CD14-positive monocyte (primary cell): ENCODE results near the gene MACROD1. TPM values are rescaled to one million over a fixed set of nuclear protein-coding genes. Genes with fewer than 3 reads are reported as not detected.

Source experiments
- DNase-seq, 3 donors: peaks; one replicate each; pipeline ENCODE4 v3.0.0-alpha.2; 2011 to 2022
- H2AFZ ChIP-seq: 2 replicates; pipeline ENCODE4 v1.6.0; 2012; ENCODE audit warnings: mild to moderate bottlenecking, low read depth, low read length, inconsistent platforms; ENCODE audit not compliant: insufficient read depth, poor library complexity, severe bottlenecking
- H3K27ac ChIP-seq, 2 donors: 1 replicate in 1 of 2; 2 replicates in 1 of 2; pipeline ENCODE4 v1.5.1; 2012 to 2013; ENCODE audit warnings: low read length in 2 of 2, control low read depth in 1 of 2, inconsistent platforms in 1 of 2, low read depth in 1 of 2, mild to moderate bottlenecking in 1 of 2
- H3K27me3 ChIP-seq, 2 donors: one replicate each; pipeline versions ENCODE4 v1.6.0 to v1.6.1; 2011 to 2013; ENCODE audit warnings: low read length in 2 of 2; ENCODE audit not compliant: control insufficient read depth in 2 of 2, insufficient read depth in 2 of 2
- H3K36me3 ChIP-seq, 2 donors: replicated peaks in 1 of 2; 1 replicate in 1 of 2; 2 replicates in 1 of 2; pipeline versions ENCODE4 v1.5.1 to v1.6.1; 2012 to 2013; ENCODE audit warnings: low read length in 2 of 2, control low read depth in 1 of 2, inconsistent platforms in 1 of 2, mild to moderate bottlenecking in 1 of 2; ENCODE audit not compliant: insufficient read depth in 2 of 2, control insufficient read depth in 1 of 2
- H3K4me1 ChIP-seq, 2 donors: 1 replicate in 1 of 2; 2 replicates in 1 of 2; pipeline versions ENCODE4 v1.5.1 to v1.6.1; 2012 to 2013; ENCODE audit warnings: low read length in 2 of 2, control low read depth in 1 of 2, inconsistent platforms in 1 of 2, mild to moderate bottlenecking in 1 of 2, moderate library complexity in 1 of 2; ENCODE audit not compliant: insufficient read depth in 2 of 2, control insufficient read depth in 1 of 2
- H3K4me2 ChIP-seq: replicated peaks from 2 replicates; pipeline ENCODE3; 2012; ENCODE audit warnings: low read length, moderate library complexity, mild to moderate bottlenecking; ENCODE audit not compliant: poor library complexity, severe bottlenecking; ENCODE audit errors: extremely low read depth
- H3K4me3 ChIP-seq, 3 experiments: fragments of 200-600 bp in 1 of 3; sonication (generic) in 1 of 3; replicated peaks in 1 of 3; 1 replicate in 2 of 3; 2 replicates in 1 of 3; pipeline ENCODE4 v1.5.1; 2011 to 2013; ENCODE audit warnings: low read length in 3 of 3, mild to moderate bottlenecking in 3 of 3, control low read depth in 2 of 3, low read depth in 2 of 3, inconsistent platforms in 1 of 3, moderate library complexity in 1 of 3
- H3K79me2 ChIP-seq: 2 replicates; pipeline ENCODE4 v1.6.0; 2012; ENCODE audit warnings: mild to moderate bottlenecking, control low read depth, inconsistent platforms, low read length, moderate library complexity; ENCODE audit not compliant: insufficient read depth
- H3K9ac ChIP-seq: 2 replicates; pipeline ENCODE4 v1.6.0; 2017; ENCODE audit warnings: low read length, mild to moderate bottlenecking; ENCODE audit not compliant: insufficient read depth, poor library complexity, severe bottlenecking
- H3K9me3 ChIP-seq, 2 donors: replicated peaks in 1 of 2; 1 replicate in 1 of 2; 2 replicates in 1 of 2; pipeline versions ENCODE4 v1.5.1 to v1.6.1; 2012 to 2013; ENCODE audit warnings: low read length in 2 of 2, control low read depth in 1 of 2; ENCODE audit not compliant: control insufficient read depth in 1 of 2, insufficient read depth in 1 of 2
- H4K20me1 ChIP-seq: 2 replicates; pipeline ENCODE4 v1.6.0; 2012; ENCODE audit warnings: mild to moderate bottlenecking, low read length, control low read depth, moderate library complexity; ENCODE audit not compliant: insufficient read depth
- H3K27ac Mint-ChIP-seq, 7 donors: one replicate each; pipeline ENCODE4 v1.8.0; 2020; ENCODE audit warnings: mild to moderate bottlenecking in 7 of 7, mixed read lengths in 7 of 7, moderate library complexity in 6 of 7, inconsistent platforms in 2 of 7
- H3K27me3 Mint-ChIP-seq, 3 donors: one replicate each; pipeline ENCODE4 v1.8.0; 2021 to 2022; ENCODE audit warnings: low read depth in 3 of 3, mild to moderate bottlenecking in 3 of 3, mixed read lengths in 3 of 3, moderate library complexity in 3 of 3, inconsistent platforms in 1 of 3
- H3K36me3 Mint-ChIP-seq, 2 donors: one replicate each; pipeline ENCODE4 v1.8.0; 2020; ENCODE audit warnings: mixed read lengths in 2 of 2, inconsistent platforms in 1 of 2, mild to moderate bottlenecking in 1 of 2
- H3K4me1 Mint-ChIP-seq: one replicate; pipeline ENCODE4 v1.8.0; 2020; ENCODE audit warnings: mild to moderate bottlenecking, mixed read lengths
- H3K4me3 Mint-ChIP-seq, 2 donors: one replicate each; pipeline ENCODE4 v1.8.0; 2020; ENCODE audit warnings: mild to moderate bottlenecking in 2 of 2, mixed read lengths in 2 of 2, moderate library complexity in 1 of 2
- H3K9me3 Mint-ChIP-seq, 7 donors: one replicate each; pipeline ENCODE4 v1.8.0; 2020 to 2022; ENCODE audit warnings: mixed read lengths in 7 of 7, mild to moderate bottlenecking in 6 of 7, moderate library complexity in 6 of 7, inconsistent platforms in 2 of 7
- WGBS: methylation state at CpG from one replicate; pipeline ENCODE4 v1.1.5; 2013; ENCODE audit warnings: missing lambda C conversion rate; ENCODE audit not compliant: insufficient coverage; 5-methylcytosine and 5-hydroxymethylcytosine counted together
- intact Hi-C, 2 donors: fragments of 100-400 bp; cut with micrococcal nuclease; formaldehyde crosslinking; loops; one replicate each; pipeline versions ENCODE4 v1.15.0 to v1.15.1; 2023
- polyA plus RNA-seq, 3 donors: library from polyadenylated mRNA; depleted of rRNA in 1 of 3; unstranded in 2 of 3; stranded (reverse) in 1 of 3; fragments of 300-500 nt in 2 of 3; fragments of >200 nt in 1 of 3; fragmentation: Illumina TruSeq in 2 of 3; gene quantifications; 1 replicate in 2 of 3; 2 replicates in 1 of 3; pipeline ENCODE4 v1.2.3, GENCODE V29; 2012 to 2021
- TF ChIP-seq, protein P1 (sequence below): fragments of 200-600 bp; IDR thresholded peaks from one replicate; pipeline ENCODE4 v1.8.0; 2022; ENCODE audit warnings: antibody characterized with exemption, mild to moderate bottlenecking

MACROD1 gene
- polyA plus RNA-seq, 3 donors = 1.5 to 2.4 (median 2.2) TPM

DNA sequence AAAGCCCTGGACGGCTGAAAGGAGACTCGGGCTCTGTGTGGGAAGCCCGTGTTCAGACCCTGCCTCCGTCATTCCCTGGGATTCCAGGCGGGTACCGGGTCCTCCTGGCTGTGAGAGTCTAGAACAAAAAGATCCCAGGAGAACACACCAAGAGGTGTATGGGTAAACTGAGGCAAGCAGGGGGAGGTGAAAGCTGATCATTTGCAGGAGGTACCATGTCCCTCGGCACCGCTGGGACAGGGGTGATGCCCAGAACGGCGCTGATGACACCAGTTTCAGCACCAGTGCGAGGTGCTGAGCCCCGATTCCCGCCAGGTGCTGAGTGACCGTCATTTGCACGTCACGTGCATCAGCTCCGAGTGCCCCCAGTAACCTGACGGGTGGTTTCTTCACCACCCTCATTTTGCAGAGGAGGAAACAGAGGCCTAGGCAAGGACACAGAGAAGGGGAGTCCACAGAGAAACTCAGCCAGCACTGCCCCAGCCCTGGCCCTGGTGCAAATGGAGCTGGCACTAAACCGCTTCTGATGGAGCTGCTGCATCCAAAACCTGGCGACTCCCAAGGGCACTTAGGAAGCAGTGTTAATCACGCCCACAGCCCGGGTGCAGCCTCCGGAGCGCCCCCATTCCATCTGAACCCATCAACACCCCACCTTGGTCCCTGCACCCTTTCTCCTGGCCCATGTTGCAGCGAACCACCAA lies 16.8 kb downstream of the MACROD1 start:
- Mint-ChIP-seq H3K27ac (peak overlapping the region in 1 of 7 donors; percentile 50), H3K4me3 (no peak overlapping the region), H3K27me3 (peaks cover 1 to 6% (median 3%) of the 10 kb centered on the region in 3 donors), H3K36me3 (no peaks in the 10 kb centered on the region), H3K9me3 (no peaks in the 10 kb centered on the region), H3K4me1 (peaks cover 8% of the 10 kb centered on the region)
- Histone ChIP-seq H2AFZ (no peak overlapping the region), H3K36me3 (no peaks in the 10 kb centered on the region), H3K79me2 (no peaks in the 10 kb centered on the region), H3K4me1 (peaks cover 0 to 6% of the 10 kb centered on the region in 2 donors), H4K20me1 (no peaks in the 10 kb centered on the region), H3K4me3 (no peak overlapping the region), H3K4me2 (no peak overlapping the region), H3K27me3 (no peaks in the 10 kb centered on the region), H3K9me3 (no peaks in the 10 kb centered on the region), H3K9ac (no peak overlapping the region), H3K27ac (no peak overlapping the region)
- WGBS = 89% methylated on average over 25 of the region's 25 CpGs
- TF ChIP-seq, protein P1, sequence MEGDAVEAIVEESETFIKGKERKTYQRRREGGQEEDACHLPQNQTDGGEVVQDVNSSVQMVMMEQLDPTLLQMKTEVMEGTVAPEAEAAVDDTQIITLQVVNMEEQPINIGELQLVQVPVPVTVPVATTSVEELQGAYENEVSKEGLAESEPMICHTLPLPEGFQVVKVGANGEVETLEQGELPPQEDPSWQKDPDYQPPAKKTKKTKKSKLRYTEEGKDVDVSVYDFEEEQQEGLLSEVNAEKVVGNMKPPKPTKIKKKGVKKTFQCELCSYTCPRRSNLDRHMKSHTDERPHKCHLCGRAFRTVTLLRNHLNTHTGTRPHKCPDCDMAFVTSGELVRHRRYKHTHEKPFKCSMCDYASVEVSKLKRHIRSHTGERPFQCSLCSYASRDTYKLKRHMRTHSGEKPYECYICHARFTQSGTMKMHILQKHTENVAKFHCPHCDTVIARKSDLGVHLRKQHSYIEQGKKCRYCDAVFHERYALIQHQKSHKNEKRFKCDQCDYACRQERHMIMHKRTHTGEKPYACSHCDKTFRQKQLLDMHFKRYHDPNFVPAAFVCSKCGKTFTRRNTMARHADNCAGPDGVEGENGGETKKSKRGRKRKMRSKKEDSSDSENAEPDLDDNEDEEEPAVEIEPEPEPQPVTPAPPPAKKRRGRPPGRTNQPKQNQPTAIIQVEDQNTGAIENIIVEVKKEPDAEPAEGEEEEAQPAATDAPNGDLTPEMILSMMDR = peak; percentile 71
- intact Hi-C loops = loop anchor here (2.0 to 10.0 kb wide), 3 partner anchors 148 to 384 kb away; partner anchors contain the start of gene ZFTA (in 2 of the 2)
- no peak for DNase-seq

DNA sequence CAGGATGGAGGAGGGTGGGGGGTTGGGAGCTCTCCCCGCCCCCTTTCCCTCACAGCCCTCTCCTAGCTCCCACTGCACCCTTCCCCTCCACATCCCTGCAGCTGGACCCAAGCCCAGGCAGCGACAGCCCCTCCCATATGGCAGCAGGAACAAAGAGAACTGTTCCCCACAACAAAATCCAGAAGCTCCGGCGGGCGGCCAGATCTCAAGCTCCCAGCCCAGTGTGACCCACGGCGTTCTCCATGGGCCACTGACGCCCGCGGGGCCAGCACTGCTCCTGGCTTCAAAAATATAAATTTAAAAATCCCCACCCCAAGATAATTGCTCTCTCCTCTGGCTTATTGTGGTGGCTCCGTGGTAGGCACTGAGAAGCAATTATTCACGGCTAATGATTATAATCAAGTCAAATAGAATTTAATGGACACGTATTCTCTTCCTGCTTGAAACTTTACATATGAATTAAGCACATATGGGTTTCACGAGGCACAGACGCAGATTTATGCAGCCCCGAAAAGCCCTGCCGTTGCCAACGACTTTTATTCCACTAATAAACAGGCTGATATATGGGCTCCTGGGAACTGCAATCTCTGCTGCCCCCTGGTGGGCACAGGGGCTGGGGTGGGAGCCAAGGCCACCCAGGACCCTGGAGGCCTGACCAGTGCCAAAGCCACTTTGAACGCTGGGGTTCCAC lies 17.5 kb downstream of the MACROD1 start:
- Histone ChIP-seq H4K20me1 (no peaks in the 10 kb centered on the region), H3K4me3 (no peak overlapping the region), H3K9me3 (no peaks in the 10 kb centered on the region), H3K27me3 (no peaks in the 10 kb centered on the region), H3K9ac (no peak overlapping the region), H2AFZ (no peak overlapping the region), H3K4me1 (peaks cover 0 to 9% of the 10 kb centered on the region in 2 donors), H3K36me3 (no peaks in the 10 kb centered on the region), H3K4me2 (no peak overlapping the region), H3K27ac (no peak overlapping the region), H3K79me2 (no peaks in the 10 kb centered on the region)
- TF ChIP-seq, protein P1 = peak; percentile 95
- Mint-ChIP-seq H3K9me3 (no peaks in the 10 kb centered on the region), H3K27ac (peak overlapping the region in 1 of 7 donors; percentile 66), H3K36me3 (no peaks in the 10 kb centered on the region), H3K4me3 (no peak overlapping the region), H3K27me3 (peaks cover 3 to 5% (median 4%) of the 10 kb centered on the region in 3 donors), H3K4me1 (peaks cover 13% of the 10 kb centered on the region)
- WGBS = 47% methylated on average over 16 of the region's 19 CpGs
- peak; percentile 63 to 67 (median 64) for DNase-seq
- intact Hi-C loops = loop anchor here (2.0 to 10.0 kb wide), 3 partner anchors 148 to 384 kb away; partner anchors contain the start of gene ZFTA (in 2 of the 2)
